Mucosa of descending colon (tissue), 3 donors: Measurements from ENCODE around the gene TAS2R46. TPM values are rescaled to one million over a fixed set of nuclear protein-coding genes. Genes with fewer than 3 reads are reported as not detected.
"Not testable (repeated sequence)": the region's sequence is repeated elsewhere in the genome, so short reads cannot be mapped to it uniquely, and the experiment has no call there.

Experiments used
- ATAC-seq: fragments of 200-7000 bp; cut with Tn5 transposase; one replicate; pipeline ENCODE4 v1.9.1; 2020; ENCODE audit warnings: mild to moderate bottlenecking, moderate library complexity
- DNase-seq, 3 donors: peaks; one replicate each; pipeline ENCODE4 v3.0.0-alpha.2; 2020
- H3K36me3 ChIP-seq: fragments of 200-600 bp; one replicate; pipeline ENCODE4 v1.8.0; 2021; ENCODE audit warnings: low read depth, mild to moderate bottlenecking
- H3K4me1 ChIP-seq: fragments of 200-600 bp; one replicate; pipeline ENCODE4 v1.8.0; 2021; ENCODE audit warnings: low read depth, mild to moderate bottlenecking
- H3K4me3 ChIP-seq: fragments of 200-600 bp; one replicate; pipeline ENCODE4 v1.8.0; 2021; ENCODE audit warnings: mild to moderate bottlenecking
- H3K9me3 ChIP-seq: fragments of 200-600 bp; one replicate; pipeline ENCODE4 v1.8.0; 2021; ENCODE audit warnings: mild to moderate bottlenecking
- intact Hi-C, 2 donors: fragments of 100-400 bp; cut with DNase I in 1 of 2; cut with micrococcal nuclease in 1 of 2; formaldehyde crosslinking; loops; one replicate each; pipeline versions ENCODE4 v1.11.0 to v1.11.1; 2022; cut with DNase I, micrococcal nuclease
- long read RNA-seq, 2 donors: library from polyadenylated mRNA; unstranded; transcript quantifications; one replicate each; pipeline ENCODE4 v2.0.0, GENCODE V29; 2019 to 2021
- total RNA-seq, 3 donors: library from RNA; stranded (reverse); fragmentation: NEBNext Ultra II Directional in 2 of 3; extraction: Animal tissue kit (Norgen Biotek cat#: 25700) in 2 of 3; gene quantifications; one replicate each; pipeline versions ENCODE4 v1.2.1 to v1.2.4, GENCODE V29; 2021 to 2023
- TF ChIP-seq, protein P1 (sequence below): fragments of 200-600 bp; IDR thresholded peaks from one replicate; pipeline ENCODE4 v1.8.0; 2022; ENCODE audit warnings: antibody characterized with exemption, mild to moderate bottlenecking
- donor health status: DM: no; HTN: no; CAD: no; lungs with moderate emphysema.
- donor health status: DM: no; HTN: no; CAD: no.
- donor health status: DM: no; HTN: yes; CAD: no.

The TAS2R46 gene, protein sequence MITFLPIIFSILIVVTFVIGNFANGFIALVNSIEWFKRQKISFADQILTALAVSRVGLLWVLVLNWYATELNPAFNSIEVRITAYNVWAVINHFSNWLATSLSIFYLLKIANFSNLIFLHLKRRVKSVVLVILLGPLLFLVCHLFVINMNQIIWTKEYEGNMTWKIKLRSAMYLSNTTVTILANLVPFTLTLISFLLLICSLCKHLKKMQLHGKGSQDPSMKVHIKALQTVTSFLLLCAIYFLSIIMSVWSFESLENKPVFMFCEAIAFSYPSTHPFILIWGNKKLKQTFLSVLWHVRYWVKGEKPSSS
- total RNA-seq, result 1 to 10 TPM in 1 of 3 donors, under 1 TPM in 2; 0.87 to 4.2 (median 0.98) TPM
- long read RNA-seq, donor 1, result 0 reads
- long read RNA-seq, donor 2, result 0 reads

DNA sequence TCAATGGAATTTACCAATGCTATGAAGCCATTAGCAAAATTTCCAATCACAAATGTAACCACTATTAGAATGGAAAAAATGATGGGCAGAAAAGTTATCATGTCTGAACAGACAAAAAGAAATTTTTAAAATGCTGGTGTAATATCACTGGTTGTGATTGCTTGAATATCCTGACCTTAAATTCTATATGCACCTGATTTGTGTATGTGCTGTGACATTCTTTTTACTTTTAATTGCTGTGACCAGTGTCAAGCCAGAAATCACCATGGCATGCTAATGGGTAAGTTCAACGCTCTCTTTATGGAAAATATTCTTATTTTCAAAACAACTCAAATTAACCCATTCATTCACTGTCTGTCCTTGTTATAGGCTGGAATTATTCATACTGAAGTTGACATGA is at the start of gene TAS2R46:
TAS2R46 (minus strand) TSS at position 101 of the 400 bp plus-strand sequence; CDS start at position 101, 0 bp downstream.
- DNase-seq, H3K4me3 ChIP-seq, H3K36me3 ChIP-seq, H3K9me3 ChIP-seq, intact Hi-C loops, ATAC-seq, H3K4me1 ChIP-seq: not testable (repeated sequence)

DNA sequence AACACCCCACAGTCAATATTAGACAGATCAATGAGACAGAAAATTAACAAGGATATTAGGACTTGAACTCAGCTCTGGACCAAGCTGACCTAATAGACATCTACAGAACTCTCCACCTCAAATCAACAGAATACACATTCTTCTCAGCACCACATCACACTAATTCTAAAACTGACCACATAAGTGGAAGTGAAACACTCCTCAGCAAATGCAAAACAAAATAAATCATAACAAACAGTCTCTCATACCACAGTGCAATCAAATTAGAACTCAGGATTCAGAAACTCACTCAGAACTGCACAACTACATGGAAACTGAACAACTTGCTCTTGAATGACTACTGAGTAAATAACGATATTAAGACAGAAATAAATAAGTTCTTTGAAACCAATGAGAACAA is 49.1 kb upstream of the TAS2R46 start:
- ATAC-seq, H3K4me3 ChIP-seq, intact Hi-C loops: not testable (repeated sequence)

DNA sequence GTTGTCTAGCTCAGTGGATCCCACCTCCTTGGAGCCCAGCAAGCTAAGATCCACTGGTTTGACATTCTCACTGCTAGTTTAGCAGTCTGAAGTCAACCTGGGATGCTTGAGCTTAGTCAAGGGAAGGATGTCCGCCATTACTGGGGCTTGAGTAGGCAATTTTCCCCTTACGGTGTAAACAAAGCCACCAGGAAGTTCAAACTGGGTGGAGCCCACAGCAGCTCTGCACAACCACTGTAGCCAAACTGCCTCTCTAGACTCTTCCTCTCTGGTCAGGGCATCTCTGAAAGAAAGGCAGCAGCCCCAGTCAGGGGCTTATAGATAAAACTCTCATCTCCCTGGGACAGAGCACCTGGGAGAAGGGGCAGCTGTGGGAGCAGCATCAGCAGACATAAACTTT is 46.8 kb upstream of the TAS2R46 start:
- ATAC-seq, result no peak
- no peaks in the 10 kb centered on the region for H3K36me3 ChIP-seq
- no peak for DNase-seq
- H3K4me1 ChIP-seq, result no peaks in the 10 kb centered on the region
- H3K9me3 ChIP-seq, result peaks cover 4% of the 10 kb centered on the region
- intact Hi-C loops, result no loop called here
- TF ChIP-seq, protein P1, sequence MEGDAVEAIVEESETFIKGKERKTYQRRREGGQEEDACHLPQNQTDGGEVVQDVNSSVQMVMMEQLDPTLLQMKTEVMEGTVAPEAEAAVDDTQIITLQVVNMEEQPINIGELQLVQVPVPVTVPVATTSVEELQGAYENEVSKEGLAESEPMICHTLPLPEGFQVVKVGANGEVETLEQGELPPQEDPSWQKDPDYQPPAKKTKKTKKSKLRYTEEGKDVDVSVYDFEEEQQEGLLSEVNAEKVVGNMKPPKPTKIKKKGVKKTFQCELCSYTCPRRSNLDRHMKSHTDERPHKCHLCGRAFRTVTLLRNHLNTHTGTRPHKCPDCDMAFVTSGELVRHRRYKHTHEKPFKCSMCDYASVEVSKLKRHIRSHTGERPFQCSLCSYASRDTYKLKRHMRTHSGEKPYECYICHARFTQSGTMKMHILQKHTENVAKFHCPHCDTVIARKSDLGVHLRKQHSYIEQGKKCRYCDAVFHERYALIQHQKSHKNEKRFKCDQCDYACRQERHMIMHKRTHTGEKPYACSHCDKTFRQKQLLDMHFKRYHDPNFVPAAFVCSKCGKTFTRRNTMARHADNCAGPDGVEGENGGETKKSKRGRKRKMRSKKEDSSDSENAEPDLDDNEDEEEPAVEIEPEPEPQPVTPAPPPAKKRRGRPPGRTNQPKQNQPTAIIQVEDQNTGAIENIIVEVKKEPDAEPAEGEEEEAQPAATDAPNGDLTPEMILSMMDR, result no peak
- no peak overlapping the region for H3K4me3 ChIP-seq

More for the DNA sequence above, 49.1 kb upstream of the TAS2R46 start:
- not testable (repeated sequence) for H3K36me3 ChIP-seq, H3K9me3 ChIP-seq, DNase-seq, H3K4me1 ChIP-seq

DNA sequence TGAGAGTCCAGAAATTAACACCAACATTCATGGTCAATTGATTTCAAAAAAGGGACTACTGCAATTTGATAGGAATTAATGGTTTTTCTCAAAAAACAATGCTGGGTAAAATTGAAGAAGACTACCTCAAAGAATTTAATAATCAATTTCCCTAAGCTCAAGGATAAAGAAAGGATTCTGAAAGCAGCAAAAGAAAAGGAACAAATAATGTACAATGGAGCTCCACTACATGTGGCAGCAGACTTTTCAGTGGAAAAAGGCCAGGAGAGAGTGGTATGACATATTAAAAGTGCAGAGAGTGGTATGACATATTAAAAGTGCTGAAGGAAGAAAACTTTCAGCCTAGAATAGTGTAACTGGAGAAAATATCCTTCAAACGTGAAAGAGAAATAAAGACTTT is 45.6 kb upstream of the TAS2R46 start:
- DNase-seq (no peak), ATAC-seq (no peak)
- H3K4me3 ChIP-seq, result no peak overlapping the region
- H3K36me3 ChIP-seq, result no peaks in the 10 kb centered on the region
- no peaks in the 10 kb centered on the region for H3K4me1 ChIP-seq
- TF ChIP-seq, protein P1, result no peak
- peaks cover 4% of the 10 kb centered on the region for H3K9me3 ChIP-seq
- intact Hi-C loops, result no loop called here

DNA sequence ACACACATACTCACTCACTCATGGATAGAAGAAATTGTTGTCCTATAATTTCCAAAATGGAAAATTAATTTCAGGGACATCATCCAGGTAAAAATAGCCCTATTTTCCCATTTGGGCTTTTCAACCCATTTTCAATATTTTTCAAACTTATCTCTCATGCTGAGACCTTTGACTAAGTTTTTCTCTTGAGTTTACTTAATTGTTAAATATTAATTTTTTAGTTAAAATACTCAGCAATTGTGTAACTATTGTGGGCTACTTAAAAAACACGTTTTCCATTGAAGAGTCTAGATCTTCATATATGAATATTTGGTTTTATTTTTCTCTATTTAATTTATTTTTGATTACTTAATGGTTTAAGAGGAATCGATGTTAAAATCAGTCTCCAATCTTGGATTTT is 44.2 kb upstream of the TAS2R46 start:
- no peak for DNase-seq
- Histone ChIP-seq H3K9me3 (no peaks in the 10 kb centered on the region), H3K36me3 (no peaks in the 10 kb centered on the region), H3K4me1 (no peaks in the 10 kb centered on the region), H3K4me3 (no peak overlapping the region)
- no peak for ATAC-seq
- TF ChIP-seq, protein P1, result no peak
- intact Hi-C loops, result no loop called here

DNA sequence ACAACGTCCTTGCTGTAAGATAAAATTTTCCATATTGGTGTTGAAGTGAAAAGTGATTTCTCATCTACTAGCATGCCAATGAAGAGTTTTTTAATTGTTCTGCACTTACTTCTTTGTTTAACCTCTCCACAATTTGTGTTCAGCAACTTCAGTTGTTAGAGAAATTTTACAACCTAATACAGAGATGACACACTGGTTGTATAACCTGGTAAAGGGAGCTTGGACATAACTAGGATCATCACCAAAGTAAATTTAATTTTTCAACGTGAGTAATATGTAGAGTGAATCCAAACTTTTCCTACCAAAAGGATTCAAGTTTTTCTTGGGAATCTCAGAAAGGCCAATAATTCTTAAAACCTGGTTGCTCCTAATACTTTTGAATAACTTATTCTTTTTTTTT is 43.5 kb upstream of the TAS2R46 start:
- ATAC-seq (no peak), DNase-seq (no peak)
- no peaks in the 10 kb centered on the region for H3K36me3 ChIP-seq
- no peaks in the 10 kb centered on the region for H3K9me3 ChIP-seq
- TF ChIP-seq, protein P1, result no peak
- H3K4me3 ChIP-seq, result no peak overlapping the region
- H3K4me1 ChIP-seq, result no peaks in the 10 kb centered on the region
- intact Hi-C loops, result no loop called here

DNA sequence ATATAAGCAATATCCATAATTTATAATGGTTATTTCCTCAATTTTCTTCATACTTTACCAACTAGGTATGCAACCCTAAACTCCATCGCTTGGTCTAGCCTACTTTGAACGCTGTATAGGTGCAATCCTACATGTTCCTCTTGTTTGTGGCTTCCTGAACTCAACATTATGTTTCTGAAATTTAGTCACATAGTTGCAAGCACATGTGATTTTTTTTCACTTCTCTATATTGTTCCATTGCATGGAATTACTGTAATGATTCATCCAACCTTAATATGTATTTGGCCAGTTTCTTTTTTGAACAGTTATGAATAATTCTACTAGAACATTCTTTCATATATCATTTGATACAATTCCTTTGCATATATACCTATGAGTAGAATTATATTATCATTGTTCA is 32.8 kb upstream of the TAS2R46 start:
- H3K4me1 ChIP-seq, ATAC-seq, H3K9me3 ChIP-seq, DNase-seq, H3K4me3 ChIP-seq, H3K36me3 ChIP-seq, intact Hi-C loops: not testable (repeated sequence)
